Measurements from ENCODE around the gene MCF2L.

MCF2L gene

GRCh38 chr13:113125506-113126264, 156.7 kb downstream of the MCF2L start:
- no peak for DNase-seq (ENCODE audit: low read depth, low spot score)

GRCh38 chr13:113126265-113127150, 157.5 kb downstream of the MCF2L start:
- DNase-seq (ENCODE audit: low read depth, low spot score) = no peak

GRCh38 chr13:113129480-113129879, 160.5 kb downstream of the MCF2L start:
- DNase-seq (ENCODE audit: low read depth, low spot score) = no peak

- DNase-seq (ENCODE audit: low read depth, low spot score) = no peak
These were observed 161.1 kb downstream of the MCF2L start for GRCh38 chr13:113129921-113130750.

- DNase-seq (ENCODE audit: low read depth, low spot score) = no peak
These were observed 166.3 kb downstream of the MCF2L start for GRCh38 chr13:113135281-113135760.

GRCh38 chr13:113137691-113138298, 168.8 kb downstream of the MCF2L start:
- no peak for DNase-seq (ENCODE audit: low read depth, low spot score)

- DNase-seq (ENCODE audit: low read depth, low spot score) = no peak
These were observed 170.0 kb downstream of the MCF2L start for GRCh38 chr13:113138792-113139551.

- DNase-seq (ENCODE audit: low read depth, low spot score) = no peak
These were observed 170.6 kb downstream of the MCF2L start for GRCh38 chr13:113139577-113139976.

GRCh38 chr13:113140677-113141600, 171.9 kb downstream of the MCF2L start:
- DNase-seq (ENCODE audit: low read depth, low spot score) = no peak

GRCh38 chr13:113141601-113141970, 172.6 kb downstream of the MCF2L start:
- no peak for DNase-seq (ENCODE audit: low read depth, low spot score)

- DNase-seq (ENCODE audit: low read depth, low spot score) = no peak
These were observed 173.9 kb downstream of the MCF2L start for GRCh38 chr13:113142876-113143275.

- no peak for DNase-seq (ENCODE audit: low read depth, low spot score)
These were observed 174.6 kb downstream of the MCF2L start for GRCh38 chr13:113143466-113144254.

GRCh38 chr13:113144255-113144629, 175.2 kb downstream of the MCF2L start:
- DNase-seq (ENCODE audit: low read depth, low spot score) = no peak

- DNase-seq (ENCODE audit: low read depth, low spot score) = no peak
These were observed 176.5 kb downstream of the MCF2L start for GRCh38 chr13:113145496-113145895.

GRCh38 chr13:113145911-113146598, 177.0 kb downstream of the MCF2L start:
- no peak for DNase-seq (ENCODE audit: low read depth, low spot score)

GRCh38 chr13:113146750-113147149, 177.7 kb downstream of the MCF2L start:
- no peak for DNase-seq (ENCODE audit: low read depth, low spot score)

GRCh38 chr13:113147206-113147605, 178.2 kb downstream of the MCF2L start:
- DNase-seq (ENCODE audit: low read depth, low spot score) = no peak

GRCh38 chr13:113148407-113148806, 179.4 kb downstream of the MCF2L start:
- DNase-seq (ENCODE audit: low read depth, low spot score) = no peak

All from iPS DF 19.7 (cell line).